ENCODE results near the gene ADAM11. TPM values are rescaled to one million over a fixed set of nuclear protein-coding genes. Genes with fewer than 3 reads are reported as not detected.

Gene ADAM11
- total RNA-seq, 1 donor from 2014 or later = 6.0 TPM

DNA sequence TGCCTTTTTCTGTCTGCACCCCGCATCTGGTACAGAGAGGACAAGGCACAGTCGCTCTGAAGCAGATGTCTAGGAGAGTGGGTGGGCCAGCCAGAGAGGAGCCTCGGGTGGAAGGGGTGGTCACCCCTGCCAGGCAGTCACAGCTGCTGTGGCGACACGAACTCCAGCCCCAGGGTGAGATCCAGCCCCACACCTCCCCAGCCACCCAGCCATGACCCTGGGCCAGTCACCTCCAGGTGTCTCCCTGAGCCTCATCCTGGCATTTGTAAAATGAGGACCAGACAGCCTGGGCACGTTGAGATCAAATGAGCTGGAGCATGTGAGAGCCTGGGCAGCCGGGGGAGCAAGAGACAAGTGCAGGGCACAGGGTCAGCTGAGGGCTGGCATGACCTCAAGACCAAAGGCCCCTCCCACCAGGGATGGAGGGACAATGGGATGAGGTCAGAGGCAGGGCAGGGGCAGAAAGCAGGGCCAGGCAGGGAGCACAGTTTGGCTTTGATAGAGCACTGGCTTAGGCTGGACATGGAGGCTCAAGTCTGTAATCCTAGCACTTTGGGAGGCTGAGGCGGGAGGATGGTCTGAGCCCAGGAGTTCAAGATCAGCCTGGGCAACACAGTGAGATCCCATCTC is 7.7 kb downstream of the ADAM11 start:
- H3K4me1 Mint-ChIP-seq = peaks cover 5% of the 10 kb centered on the region
- H3K36me3 Mint-ChIP-seq (ENCODE audit: low read depth) = no peaks in the 10 kb centered on the region
- H3K9me3 Mint-ChIP-seq = no peaks in the 10 kb centered on the region
- H3K27me3 Mint-ChIP-seq (ENCODE audit: low read depth) = peaks cover under 1% of the 10 kb centered on the region
- peak overlapping the region; percentile 12 for H3K27ac Mint-ChIP-seq (ENCODE audit: unreplicated experiment)
- no peak overlapping the region for H3K4me3 Mint-ChIP-seq
- TF ChIP-seq, protein P1, sequence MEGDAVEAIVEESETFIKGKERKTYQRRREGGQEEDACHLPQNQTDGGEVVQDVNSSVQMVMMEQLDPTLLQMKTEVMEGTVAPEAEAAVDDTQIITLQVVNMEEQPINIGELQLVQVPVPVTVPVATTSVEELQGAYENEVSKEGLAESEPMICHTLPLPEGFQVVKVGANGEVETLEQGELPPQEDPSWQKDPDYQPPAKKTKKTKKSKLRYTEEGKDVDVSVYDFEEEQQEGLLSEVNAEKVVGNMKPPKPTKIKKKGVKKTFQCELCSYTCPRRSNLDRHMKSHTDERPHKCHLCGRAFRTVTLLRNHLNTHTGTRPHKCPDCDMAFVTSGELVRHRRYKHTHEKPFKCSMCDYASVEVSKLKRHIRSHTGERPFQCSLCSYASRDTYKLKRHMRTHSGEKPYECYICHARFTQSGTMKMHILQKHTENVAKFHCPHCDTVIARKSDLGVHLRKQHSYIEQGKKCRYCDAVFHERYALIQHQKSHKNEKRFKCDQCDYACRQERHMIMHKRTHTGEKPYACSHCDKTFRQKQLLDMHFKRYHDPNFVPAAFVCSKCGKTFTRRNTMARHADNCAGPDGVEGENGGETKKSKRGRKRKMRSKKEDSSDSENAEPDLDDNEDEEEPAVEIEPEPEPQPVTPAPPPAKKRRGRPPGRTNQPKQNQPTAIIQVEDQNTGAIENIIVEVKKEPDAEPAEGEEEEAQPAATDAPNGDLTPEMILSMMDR (conservative IDR thresholded peaks at IDR 0.05) = no peak
- no peak for DNase-seq (ENCODE audit: low read depth, low spot score)

DNA sequence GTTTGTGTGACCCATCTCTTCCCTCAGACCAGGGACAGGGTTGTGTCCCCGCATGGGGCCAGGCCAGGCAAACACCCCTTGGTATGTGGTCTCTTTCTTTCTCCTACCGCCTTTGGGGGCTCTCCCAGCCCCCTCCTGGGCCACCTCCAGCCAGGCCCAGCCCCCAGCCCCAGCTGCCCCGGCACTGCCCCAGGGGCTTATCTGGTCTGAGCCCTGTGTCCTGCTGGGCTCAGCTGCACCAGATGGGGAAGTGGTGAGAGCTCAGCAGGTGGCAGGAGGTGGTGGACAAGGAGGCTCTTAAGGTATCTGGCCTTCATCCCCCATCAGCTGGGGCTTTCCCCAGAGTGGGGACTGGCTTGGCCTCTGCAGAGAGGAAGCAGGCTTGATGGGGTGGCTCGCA is 8.7 kb downstream of the ADAM11 start:
- TF ChIP-seq, protein P1 (conservative IDR thresholded peaks at IDR 0.05) = no peak
- H3K27me3 Mint-ChIP-seq (ENCODE audit: low read depth) = no peaks in the 10 kb centered on the region
- DNase-seq (ENCODE audit: low read depth, low spot score) = no peak
- H3K9me3 Mint-ChIP-seq = no peaks in the 10 kb centered on the region
- H3K36me3 Mint-ChIP-seq (ENCODE audit: low read depth) = no peaks in the 10 kb centered on the region
- no peak overlapping the region for H3K4me3 Mint-ChIP-seq
- peaks cover 5% of the 10 kb centered on the region for H3K4me1 Mint-ChIP-seq
- H3K27ac Mint-ChIP-seq (ENCODE audit: unreplicated experiment) = peak overlapping the region; percentile 71

DNA sequence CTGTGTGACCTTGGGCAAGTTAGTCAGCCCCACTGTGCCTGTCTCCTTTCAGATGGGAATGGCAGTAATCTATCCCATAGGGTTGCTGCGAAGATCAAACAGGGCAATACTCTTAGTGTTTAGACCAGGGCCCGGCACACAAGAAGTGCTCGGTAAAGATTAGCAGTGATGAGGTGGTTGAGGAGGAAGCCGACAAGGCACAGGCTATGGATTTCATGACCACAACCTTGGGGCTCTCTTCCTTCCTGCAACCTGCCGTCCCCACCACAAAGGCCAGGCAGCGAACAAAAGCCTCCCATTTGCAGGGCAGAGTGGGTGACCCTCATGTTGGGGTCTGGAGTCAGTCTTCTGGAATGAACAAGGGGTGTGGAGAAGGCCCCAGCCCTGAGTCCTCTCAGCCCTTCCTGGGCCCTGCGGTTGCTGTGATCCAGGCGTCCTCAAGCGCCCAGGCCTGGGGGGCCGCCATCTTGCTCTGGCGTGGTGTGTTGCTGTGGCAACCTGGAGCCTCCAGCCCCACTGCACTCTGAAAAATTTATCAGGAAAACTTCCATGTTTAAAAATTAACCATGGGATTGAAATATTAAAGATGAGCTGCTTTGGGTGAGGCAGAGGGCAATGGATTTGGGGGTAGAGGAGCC is 9.8 kb downstream of the ADAM11 start:
- no peak for DNase-seq (ENCODE audit: low read depth, low spot score)
- Mint-ChIP-seq H3K4me3 (no peak overlapping the region), H3K4me1 (peaks cover 5% of the 10 kb centered on the region), H3K27me3 (ENCODE audit: low read depth) (no peaks in the 10 kb centered on the region), H3K36me3 (ENCODE audit: low read depth) (no peaks in the 10 kb centered on the region), H3K9me3 (no peaks in the 10 kb centered on the region), H3K27ac (ENCODE audit: unreplicated experiment) (no peak overlapping the region)
- TF ChIP-seq, protein P1 (conservative IDR thresholded peaks at IDR 0.05) = no peak

DNA sequence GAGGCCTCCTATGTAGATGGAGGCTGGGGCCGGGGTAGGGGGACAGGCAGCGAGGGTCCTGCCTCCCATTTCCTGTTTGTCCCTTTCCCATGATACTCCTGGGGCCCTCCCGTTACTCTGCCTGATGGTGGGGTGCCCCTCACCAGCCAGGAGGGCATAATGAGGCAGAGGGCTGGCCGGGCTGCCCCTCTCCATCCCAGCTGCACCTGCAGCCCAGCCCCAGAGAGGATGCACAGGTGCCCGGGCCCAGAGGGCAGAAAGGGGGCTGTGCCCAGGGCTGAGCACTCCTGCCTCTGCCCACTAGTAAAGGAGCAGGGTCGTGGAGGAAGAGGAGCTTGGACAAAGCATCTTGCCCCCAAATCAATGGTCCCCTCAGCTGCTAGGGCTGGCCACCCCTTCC is 10.4 kb downstream of the ADAM11 start:
- H3K36me3 Mint-ChIP-seq (ENCODE audit: low read depth) = no peaks in the 10 kb centered on the region
- DNase-seq (ENCODE audit: low read depth, low spot score) = no peak
- H3K9me3 Mint-ChIP-seq = no peaks in the 10 kb centered on the region
- peaks cover 5% of the 10 kb centered on the region for H3K4me1 Mint-ChIP-seq
- no peak overlapping the region for H3K27ac Mint-ChIP-seq (ENCODE audit: unreplicated experiment)
- no peaks in the 10 kb centered on the region for H3K27me3 Mint-ChIP-seq (ENCODE audit: low read depth)
- H3K4me3 Mint-ChIP-seq = no peak overlapping the region
- TF ChIP-seq, protein P1 (conservative IDR thresholded peaks at IDR 0.05) = no peak

DNA sequence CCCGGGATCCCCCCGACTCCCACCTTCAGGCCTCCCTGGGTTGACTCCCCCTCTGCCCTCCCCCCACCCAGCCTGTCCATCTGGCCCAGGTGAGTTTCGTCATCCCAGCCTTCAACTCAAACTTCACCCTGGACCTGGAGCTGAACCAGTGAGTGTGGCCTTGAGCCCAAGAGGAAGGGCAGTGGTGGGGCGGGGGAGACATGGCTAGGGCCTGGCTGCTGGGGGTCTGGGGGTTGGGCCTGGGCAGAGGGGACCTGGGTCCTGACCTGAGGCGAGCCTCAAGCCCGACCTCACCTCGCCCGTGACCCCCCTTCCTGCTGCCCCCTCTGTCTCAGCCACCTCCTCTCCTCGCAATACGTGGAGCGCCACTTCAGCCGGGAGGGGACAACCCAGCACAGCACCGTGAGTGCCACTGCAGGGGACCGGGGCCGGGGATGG is 10.9 kb downstream of the ADAM11 start:
- TF ChIP-seq, protein P1 (conservative IDR thresholded peaks at IDR 0.05) = no peak
- Mint-ChIP-seq H3K27me3 (ENCODE audit: low read depth) (no peaks in the 10 kb centered on the region), H3K4me1 (peaks cover 5% of the 10 kb centered on the region), H3K27ac (ENCODE audit: unreplicated experiment) (no peak overlapping the region), H3K4me3 (no peak overlapping the region), H3K9me3 (no peaks in the 10 kb centered on the region), H3K36me3 (ENCODE audit: low read depth) (no peaks in the 10 kb centered on the region)
- no peak for DNase-seq (ENCODE audit: low read depth, low spot score)

Measured in neural crest cell (in vitro differentiated cells).